ENCODE results near the gene FKBP3.

DNA sequence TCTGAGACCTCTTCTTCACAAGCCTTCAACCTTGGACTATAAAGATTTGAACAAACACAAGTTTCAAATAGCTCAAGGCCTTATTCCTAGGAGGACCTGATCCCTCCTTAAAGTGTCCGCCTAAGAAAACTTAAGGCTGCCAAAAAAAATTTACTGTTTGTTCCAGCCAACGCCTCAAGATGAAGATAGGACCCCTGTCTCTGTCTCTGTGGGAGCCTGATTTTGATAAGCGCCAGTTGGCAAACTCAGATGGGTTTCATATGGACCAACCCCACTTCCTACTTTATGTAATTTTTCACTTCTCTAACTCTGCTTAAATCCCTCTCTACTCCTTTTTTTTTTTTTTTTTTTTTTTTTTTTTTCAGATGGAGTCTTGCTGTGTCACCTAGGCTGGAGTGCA lies 11.0 kb downstream of the FKBP3 start:
- TF ChIP-seq POLR2A (IDR thresholded peaks at IDR 0.05) = no peak
- TF ChIP-seq CTCF (IDR thresholded peaks at IDR 0.05 in 4 of 5, conservative IDR thresholded peaks at IDR 0.05 in 1 of 5) = no peak
